Urinary bladder (tissue), 4 donors: Measurements from ENCODE around the gene CNOT6. TPM values are rescaled to one million over a fixed set of nuclear protein-coding genes. Genes with fewer than 3 reads are reported as not detected.
"Not testable (repeated sequence)": the region's sequence is repeated elsewhere in the genome, so short reads cannot be mapped to it uniquely, and the experiment has no call there.

Source experiments
- DNase-seq: peaks from one replicate; pipeline ENCODE4 v3.0.0-alpha.2; 2015; ENCODE audit errors: extremely low spot score
- H3K27ac ChIP-seq: one replicate; pipeline ENCODE4 v1.5.1; 2013; ENCODE audit warnings: low read depth, mild to moderate bottlenecking, moderate library complexity
- H3K36me3 ChIP-seq: one replicate; pipeline ENCODE4 v1.6.1; 2013; ENCODE audit warnings: mild to moderate bottlenecking, moderate library complexity; ENCODE audit not compliant: insufficient read depth
- H3K4me1 ChIP-seq: one replicate; pipeline ENCODE4 v1.6.1; 2013; ENCODE audit warnings: mild to moderate bottlenecking, moderate library complexity; ENCODE audit not compliant: insufficient read depth
- H3K4me3 ChIP-seq: one replicate; pipeline ENCODE4 v1.5.1; 2013; ENCODE audit warnings: low read depth, low read length
- WGBS: extraction: QIAGEN DNeasy Blood & Tissue Kit; methylation state at CpG from one replicate; pipeline ENCODE4 v1.1.7; 2013; 5-methylcytosine and 5-hydroxymethylcytosine counted together
- polyA plus RNA-seq: library from polyadenylated mRNA; stranded (reverse); fragments of 200-250 nt; gene quantifications from one replicate; pipeline ENCODE4 v1.2.3, GENCODE V29; 2013
- total RNA-seq: library from RNA; depleted of rRNA; stranded (reverse); fragments of >200 nt; gene quantifications from one replicate; pipeline ENCODE4 v1.2.3, GENCODE V29; 2014
- donor health status: healthy with polysubstance abuse.
- donor health status: healthy.

CNOT6 gene
- total and polyA plus RNA-seq, 2 donors, result 9.4 to 35.4 TPM

DNA sequence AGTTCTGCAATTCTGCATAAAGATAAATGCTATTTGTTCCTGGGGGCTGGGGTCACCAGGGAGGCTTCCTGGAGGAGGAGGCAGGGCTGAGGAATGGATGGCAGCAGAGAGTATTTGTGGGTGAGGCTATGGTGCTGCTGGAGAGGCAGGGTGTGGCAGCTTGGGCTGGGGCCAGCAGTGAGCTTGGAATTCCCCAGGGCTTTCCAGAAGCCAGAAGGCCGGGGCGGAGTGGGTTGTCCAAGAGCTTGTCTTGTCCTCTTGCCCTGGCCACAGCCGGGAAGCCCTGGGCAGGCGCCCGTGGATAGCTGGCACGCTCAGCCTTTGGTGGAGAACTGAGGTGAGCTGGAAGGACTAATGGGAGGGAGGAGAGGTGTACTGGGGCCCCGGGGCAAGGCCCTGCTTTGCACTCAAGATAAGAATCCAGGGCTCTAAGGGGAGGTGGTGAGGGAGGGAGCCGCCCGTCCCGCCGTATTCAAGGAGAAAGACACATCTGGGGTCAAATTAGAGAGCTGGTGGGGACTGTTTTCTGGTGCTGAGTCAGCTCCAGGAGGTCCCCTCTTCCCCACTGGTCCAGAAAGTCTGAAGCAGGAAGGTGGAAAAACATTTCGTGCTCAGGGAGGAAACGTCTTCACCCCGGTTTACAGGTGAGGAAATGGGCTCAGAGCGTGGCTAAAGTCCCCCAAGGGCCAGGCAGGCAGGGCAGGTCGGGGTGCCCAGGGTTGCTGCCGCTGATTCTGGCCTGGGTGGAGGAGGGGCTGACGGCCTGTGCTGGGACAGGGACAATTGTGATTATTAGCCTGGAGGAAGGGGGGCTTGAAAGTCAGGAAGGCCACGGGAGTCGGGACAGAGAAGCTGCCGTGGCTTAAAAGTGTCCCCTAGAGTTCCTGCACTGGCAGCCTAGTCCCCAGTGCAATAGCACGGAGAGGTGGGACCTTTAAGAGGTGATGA lies 26.9 kb upstream of the CNOT6 start:
- DNase-seq, result no peak
- Histone ChIP-seq H3K36me3 (no peaks in the 10 kb centered on the region), H3K27ac (no peak overlapping the region), H3K4me3 (no peak overlapping the region), H3K4me1 (no peaks in the 10 kb centered on the region)
- 64% methylated on average over 22 of the region's 22 CpGs for WGBS

DNA sequence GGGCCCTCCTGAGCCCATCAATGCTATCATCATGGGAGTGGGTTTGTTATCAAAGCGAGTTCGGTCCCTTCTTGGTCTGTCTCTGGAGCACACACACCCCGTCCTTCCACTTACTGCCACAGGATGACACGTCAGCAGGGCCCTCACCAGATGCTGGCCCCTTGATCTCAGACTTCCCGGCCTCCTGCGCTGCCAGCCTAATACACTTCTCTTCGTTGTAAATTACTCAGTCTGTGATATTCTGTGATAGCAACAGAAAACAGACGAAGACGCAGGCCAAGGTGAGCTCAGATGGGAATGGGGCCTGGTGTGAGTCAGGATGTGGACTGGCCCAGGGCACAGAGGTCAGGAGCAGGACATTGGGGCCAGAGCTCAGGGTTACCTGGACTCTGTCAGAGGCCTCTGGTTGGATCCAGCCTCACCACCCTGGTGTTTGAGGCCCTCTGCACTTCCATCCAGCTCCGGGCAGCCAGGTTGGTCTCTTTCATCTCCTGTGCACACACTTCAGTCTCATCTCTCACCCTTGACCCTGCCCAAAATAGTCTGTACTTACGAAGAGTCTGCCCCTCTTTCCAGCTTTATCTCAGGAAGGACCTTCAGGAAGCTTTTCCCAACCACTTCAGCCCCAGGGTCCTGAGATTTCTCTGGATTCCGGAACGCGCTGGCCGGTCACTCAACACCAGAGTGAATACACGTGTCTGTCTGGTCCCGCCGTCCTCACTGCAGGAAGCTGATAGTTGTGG lies 26.0 kb upstream of the CNOT6 start:
- WGBS, result 82% methylated on average over 18 of the region's 18 CpGs
- no peaks in the 10 kb centered on the region for H3K4me1 ChIP-seq
- no peak overlapping the region for H3K4me3 ChIP-seq
- H3K36me3 ChIP-seq, result no peaks in the 10 kb centered on the region
- no peak overlapping the region for H3K27ac ChIP-seq
- DNase-seq, result no peak

DNA sequence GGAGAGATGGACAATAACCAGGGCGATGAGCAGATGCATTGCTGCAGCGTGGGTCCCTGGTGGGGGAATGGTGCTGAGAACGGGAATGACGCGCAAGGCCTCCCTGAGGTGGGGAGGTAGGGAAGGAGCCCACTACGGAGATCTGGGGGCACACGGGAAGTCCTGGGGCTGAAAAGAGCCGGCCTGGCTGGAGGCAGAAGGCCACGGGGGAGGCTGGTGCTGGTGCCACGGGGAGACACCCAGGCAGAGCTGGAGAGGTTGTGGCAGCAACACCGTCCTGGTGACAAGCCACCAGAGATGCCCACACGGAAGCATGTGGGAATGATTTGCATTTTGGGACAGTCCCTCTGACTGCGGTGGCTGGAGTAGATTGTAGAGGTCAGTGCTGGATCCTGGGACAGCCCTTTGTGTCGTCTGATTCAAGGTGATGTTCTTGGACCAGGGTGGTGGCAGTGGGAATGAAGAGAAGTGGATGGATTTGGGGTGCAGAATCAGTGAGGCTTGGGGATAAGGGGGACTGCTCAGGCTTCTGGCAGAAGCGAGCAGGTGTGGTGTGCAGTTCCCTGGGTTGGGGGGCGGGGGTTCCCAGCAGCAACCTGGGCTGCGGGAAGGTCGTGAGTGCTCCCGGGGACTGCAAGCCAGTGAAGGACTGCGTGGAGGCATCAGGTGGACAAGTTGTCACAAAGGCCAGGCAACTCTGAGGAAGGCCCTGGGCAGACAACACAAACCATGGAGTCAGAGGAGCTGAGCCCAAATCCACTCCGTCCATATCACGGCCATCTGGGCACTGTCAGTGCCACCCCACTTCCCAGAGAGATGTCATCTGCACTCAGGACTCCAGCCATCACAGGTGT lies 25.2 kb upstream of the CNOT6 start:
- WGBS, result 80% methylated on average over 22 of the region's 22 CpGs
- H3K4me3 ChIP-seq, result no peak overlapping the region
- DNase-seq, result no peak

DNA sequence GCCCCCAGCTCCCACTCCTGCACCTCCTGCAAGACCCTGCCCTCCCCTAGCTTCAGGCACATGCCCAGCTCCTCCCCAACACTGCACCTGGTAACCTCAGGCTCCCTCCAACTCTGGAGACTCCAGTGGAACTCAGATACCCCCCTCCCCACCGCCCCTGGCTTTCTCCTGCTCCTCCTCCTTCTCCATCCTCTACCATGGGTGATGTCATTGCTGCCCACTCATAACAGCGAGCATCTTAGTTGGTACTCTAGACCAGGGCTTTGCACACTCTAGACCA lies 24.7 kb upstream of the CNOT6 start:
- Histone ChIP-seq H3K4me3 (no peak overlapping the region), H3K27ac (no peak overlapping the region), H3K4me1 (no peaks in the 10 kb centered on the region), H3K36me3 (no peaks in the 10 kb centered on the region)
- 79% methylated on average over 2 of the region's 2 CpGs for WGBS
- DNase-seq, result no peak

More for the DNA sequence above, 25.2 kb upstream of the CNOT6 start:
- H3K27ac ChIP-seq, result no peak overlapping the region
- no peaks in the 10 kb centered on the region for H3K4me1 ChIP-seq
- H3K36me3 ChIP-seq, result no peaks in the 10 kb centered on the region

DNA sequence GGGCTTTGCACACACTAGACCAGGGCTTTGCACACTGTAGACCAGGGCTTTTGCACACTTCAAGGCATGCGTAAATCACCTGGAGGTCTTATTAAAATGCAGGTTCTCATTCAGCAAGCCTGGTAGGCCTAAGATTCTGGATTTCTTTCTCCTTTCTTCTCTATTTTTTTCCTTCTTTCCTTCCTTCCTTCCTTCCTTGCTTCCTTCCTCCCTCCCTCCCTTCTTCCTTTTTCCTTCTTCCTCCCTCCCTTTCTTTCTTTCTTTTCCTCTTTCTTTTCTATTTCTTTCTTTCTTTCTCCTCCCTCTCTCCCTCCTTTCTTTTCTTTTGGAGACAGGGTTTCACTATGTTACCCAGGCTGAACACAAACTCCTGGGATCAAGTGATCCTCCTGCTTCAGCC lies 24.3 kb upstream of the CNOT6 start:
- Histone ChIP-seq H3K4me3 (no peak overlapping the region), H3K36me3 (no peaks in the 10 kb centered on the region), H3K27ac (no peak overlapping the region), H3K4me1 (no peaks in the 10 kb centered on the region)
- no peak for DNase-seq
- WGBS, result 89% methylated on average over 1 of the region's 1 CpG

DNA sequence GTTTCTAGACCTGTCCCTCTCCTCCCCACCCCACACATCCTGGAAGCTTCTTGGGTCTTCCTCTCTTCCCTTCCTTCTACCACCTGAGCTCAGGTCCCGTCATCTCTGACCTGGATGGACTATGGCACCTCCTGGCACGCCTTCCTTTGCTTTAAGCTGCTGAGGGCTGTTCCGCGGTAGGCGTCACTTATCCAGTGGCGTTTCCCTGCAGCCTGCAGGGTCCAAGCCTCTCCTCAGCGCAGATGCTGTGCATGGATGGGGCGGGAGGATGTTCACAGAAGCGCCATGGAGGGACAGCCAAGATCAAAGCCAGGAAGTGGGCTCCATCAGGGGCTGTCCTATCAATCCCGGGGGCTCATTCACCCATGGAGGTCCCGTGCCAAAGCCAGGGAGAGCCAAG lies 23.8 kb upstream of the CNOT6 start:
- Histone ChIP-seq H3K4me3 (no peak overlapping the region), H3K36me3 (no peaks in the 10 kb centered on the region), H3K4me1 (no peaks in the 10 kb centered on the region), H3K27ac (no peak overlapping the region)
- WGBS, result 77% methylated on average over 11 of the region's 11 CpGs
- no peak for DNase-seq

DNA sequence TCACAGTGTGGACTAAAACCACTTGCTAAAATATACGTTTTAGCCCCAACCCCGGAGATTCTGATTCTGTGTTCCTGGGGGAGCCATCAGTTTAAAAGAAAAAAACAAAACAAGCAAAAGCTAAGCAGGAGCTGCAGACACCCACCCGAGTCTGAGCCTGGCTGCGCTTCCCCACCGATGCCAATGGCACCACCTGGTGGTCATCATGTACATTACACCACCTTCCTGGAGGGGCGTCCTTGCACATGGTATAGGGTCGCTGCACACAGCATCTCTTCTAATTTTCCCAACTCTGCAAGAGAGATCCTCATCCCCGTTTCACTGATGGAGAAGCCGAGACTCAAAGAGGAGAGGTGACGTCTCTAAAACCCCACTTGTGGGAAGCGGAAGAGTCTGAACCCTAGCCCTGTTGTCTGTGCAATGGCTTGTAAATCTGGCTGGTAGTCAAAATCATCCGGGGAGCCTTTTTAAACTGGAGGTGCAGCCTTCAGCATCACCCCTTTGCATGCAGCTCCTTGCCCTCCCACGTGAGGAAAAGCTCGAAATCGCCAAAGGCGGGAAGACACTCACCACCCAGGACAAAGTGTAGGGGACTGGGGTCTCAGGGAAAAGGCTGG lies 23.1 kb upstream of the CNOT6 start:
- no peak overlapping the region for H3K27ac ChIP-seq
- H3K36me3 ChIP-seq, result no peaks in the 10 kb centered on the region
- H3K4me1 ChIP-seq, result no peaks in the 10 kb centered on the region
- DNase-seq, result no peak
- no peak overlapping the region for H3K4me3 ChIP-seq
- 27% methylated on average over 16 of the region's 16 CpGs for WGBS

DNA sequence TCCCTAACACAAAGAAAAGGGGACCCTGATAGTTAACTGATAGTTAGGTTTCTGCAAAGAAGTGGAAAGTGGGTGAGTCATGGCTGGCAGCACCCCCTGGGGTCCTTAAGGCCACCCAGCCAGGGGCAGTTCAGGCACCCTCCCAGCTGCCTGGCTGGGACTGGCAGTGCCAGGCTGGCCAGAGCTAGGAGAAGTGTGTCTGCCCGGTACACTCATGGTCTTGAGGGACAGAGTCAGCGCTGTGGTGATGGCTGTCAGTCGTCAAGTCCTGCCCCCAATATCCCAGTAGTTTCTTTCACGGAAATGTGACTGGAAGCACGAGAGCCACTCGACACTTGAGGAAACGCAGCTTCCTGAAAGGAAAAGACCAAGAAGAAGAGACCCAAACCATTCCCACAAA lies 22.3 kb upstream of the CNOT6 start:
- no peaks in the 10 kb centered on the region for H3K36me3 ChIP-seq
- H3K4me3 ChIP-seq, result no peak overlapping the region
- no peaks in the 10 kb centered on the region for H3K4me1 ChIP-seq
- 56% methylated on average over 7 of the region's 7 CpGs for WGBS
- no peak for DNase-seq
- no peak overlapping the region for H3K27ac ChIP-seq

DNA sequence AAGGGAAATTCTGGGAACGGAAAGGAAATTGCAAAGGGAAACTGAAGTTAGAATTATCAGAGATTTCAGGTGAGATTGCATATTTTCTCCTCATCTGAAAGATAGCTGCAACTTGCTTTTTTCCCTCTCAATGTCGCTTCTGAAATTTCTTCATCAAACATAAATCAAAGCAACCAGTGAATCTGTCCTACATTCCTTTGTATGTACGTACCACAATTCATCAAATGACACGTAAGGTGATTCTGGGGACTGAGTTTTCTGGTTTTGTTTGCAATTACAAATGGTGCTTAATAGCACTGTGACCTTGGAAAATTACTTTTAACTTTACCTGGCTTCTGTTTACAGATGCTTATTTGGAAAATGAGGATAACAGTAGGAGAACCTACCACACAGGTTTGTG lies 21.9 kb upstream of the CNOT6 start:
- no peak overlapping the region for H3K27ac ChIP-seq
- no peaks in the 10 kb centered on the region for H3K4me1 ChIP-seq
- DNase-seq, result no peak
- WGBS, result 53% methylated on average over 4 of the region's 4 CpGs
- H3K36me3 ChIP-seq, result no peaks in the 10 kb centered on the region
- H3K4me3 ChIP-seq, result no peak overlapping the region

DNA sequence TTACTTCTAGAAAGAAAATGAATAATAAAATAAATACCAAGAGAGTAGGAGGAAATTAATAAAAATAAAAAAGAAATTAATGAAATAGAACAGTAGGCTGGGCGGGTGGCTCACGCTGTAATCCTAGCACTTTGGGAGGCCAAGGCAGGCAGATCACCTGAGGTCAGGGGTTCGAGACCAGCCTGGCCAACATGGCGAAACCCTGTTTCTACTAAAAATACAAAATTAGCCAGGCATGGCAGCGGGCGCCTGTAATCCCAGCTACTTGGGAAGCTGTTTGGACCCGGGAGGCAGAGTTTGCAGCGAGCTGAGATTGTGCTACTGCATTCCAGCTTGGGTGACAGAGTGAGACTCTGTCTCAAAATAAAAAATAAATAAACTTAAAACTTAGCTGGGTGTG lies 20.8 kb upstream of the CNOT6 start:
- H3K36me3 ChIP-seq, H3K4me3 ChIP-seq, H3K27ac ChIP-seq, H3K4me1 ChIP-seq, DNase-seq: not testable (repeated sequence)
- 87% methylated on average over 8 of the region's 8 CpGs for WGBS

DNA sequence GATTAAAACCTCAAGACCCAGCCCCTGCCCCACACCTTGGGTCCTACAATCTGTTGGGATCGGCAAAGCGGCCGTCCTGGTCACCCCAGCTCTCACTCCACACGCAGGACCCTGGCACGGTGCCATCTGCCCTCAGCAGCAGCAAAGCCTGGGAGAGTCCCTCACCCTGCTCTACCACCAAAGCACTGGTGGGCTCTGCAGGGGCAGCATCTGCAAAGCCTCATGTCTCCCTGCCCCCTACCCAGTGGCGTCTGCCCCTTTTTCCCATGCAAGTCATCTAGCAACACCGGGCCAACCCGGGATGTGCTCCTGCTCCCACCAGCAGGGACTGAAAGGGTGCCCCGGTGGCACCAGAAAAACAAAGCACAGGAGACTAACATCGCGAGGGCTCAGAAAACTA lies 19.6 kb upstream of the CNOT6 start:
- Histone ChIP-seq H3K36me3 (no peaks in the 10 kb centered on the region), H3K4me3 (no peak overlapping the region), H3K27ac (no peak overlapping the region), H3K4me1 (no peaks in the 10 kb centered on the region)
- DNase-seq, result no peak
- WGBS, result 71% methylated on average over 11 of the region's 11 CpGs

DNA sequence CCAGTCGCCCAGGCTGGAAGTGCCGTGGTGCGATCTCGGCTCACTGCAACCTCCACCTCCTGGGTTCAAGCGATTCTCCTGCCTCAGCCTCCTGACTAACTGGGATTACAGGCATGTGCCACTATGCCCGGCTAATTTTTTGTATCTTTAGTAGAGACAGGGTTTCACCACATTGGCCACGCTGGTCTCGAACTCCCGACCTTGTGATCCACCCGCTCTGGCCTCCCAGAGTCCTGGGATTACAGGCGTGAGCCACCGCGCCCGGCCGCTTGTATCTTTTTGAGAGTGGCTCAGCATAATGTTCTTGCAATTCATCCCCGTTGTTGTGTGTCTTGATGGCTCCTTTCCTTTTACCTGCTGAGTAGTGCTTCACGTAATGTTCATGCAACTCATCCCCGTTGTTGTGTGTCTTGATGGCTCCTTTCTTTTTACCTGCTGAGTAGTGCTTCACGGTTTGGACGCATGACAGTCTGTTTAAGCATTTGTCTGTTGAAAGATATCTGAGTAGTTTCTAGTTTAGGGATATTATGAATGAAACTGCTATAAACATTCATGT lies 18.1 kb upstream of the CNOT6 start:
- H3K27ac ChIP-seq, DNase-seq, H3K36me3 ChIP-seq, H3K4me1 ChIP-seq, H3K4me3 ChIP-seq: not testable (repeated sequence)
- WGBS, result 93% methylated on average over 20 of the region's 20 CpGs

DNA sequence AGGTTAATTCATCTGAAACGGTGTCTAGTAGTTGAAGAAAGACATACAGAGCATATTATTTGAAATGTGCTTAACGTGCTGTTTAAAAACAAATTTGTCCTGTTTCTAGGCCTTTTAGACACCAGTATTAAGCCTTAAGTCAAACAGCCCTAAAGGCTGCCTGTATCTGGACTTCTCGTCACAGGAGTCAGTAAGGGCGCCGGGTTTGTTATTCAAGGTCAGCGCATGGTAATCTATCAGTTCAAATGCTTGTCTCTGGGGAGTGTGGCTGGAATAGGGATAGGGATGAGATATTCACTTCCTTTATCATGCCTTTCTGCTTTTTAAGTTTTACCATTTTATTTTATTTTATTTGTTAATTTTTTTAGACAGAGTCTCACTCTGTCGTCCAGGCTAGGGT lies 9.4 kb upstream of the CNOT6 start:
- DNase-seq, result no peak
- Histone ChIP-seq H3K27ac (no peak overlapping the region), H3K4me1 (no peaks in the 10 kb centered on the region), H3K36me3 (no peaks in the 10 kb centered on the region), H3K4me3 (no peak overlapping the region)
- 69% methylated on average over 7 of the region's 7 CpGs for WGBS
